ENCODE measurements around the gene UBR4. TPM values are rescaled to one million over a fixed set of nuclear protein-coding genes. Genes with fewer than 3 reads are reported as not detected.
A peak's percentile ranks its signal among the peaks of the same experiment; 100 is the strongest.

UBR4 gene
- total RNA-seq, 4 donors from 2014 or later, result 140 to 418 (median 223) TPM

GRCh38 chr1:19079541-19080472 lies 130.3 kb downstream of the UBR4 start:
- Histone ChIP-seq H3K27me3 (no peaks in the 10 kb centered on the region), H3K4me3 (no peak overlapping the region), H3K36me3 (peaks cover 0 to 66% (median 16%) of the 10 kb centered on the region in 4 donors), H3K4me1 (peaks cover 6 to 38% (median 23%) of the 10 kb centered on the region in 4 donors), H3K9me3 (no peaks in the 10 kb centered on the region), H3K27ac (peak overlapping the region in 1 of 4 donors; percentile 11)
- in situ Hi-C loops (cut with MboI; ENCODE audit: low pct_ligation_motif_present in 1 of 4, low pct_unique_long_range_greater_than_20kb in 1 of 4, low sequenced_read_pairs in 3 of 4) (no loop called here), intact Hi-C loops (cut with DNase I; ENCODE audit: low total_unique reads) (no loop called here)
- 73% methylated on average over 16 of the region's 16 CpGs; no CpG with 5 or more reads in 1 of the 2 donors for WGBS, 2 donors (ENCODE audit: low coverage in 1 of 2)
- TF ChIP-seq POLR2A (IDR thresholded peaks at IDR 0.05), result no peak
- no peak for TF ChIP-seq POLR2AphosphoS5 (IDR thresholded peaks at IDR 0.05)
- TF ChIP-seq EP300 (IDR thresholded peaks at IDR 0.05; ENCODE audit: low read depth), result no peak
- TF ChIP-seq CTCF (IDR thresholded peaks at IDR 0.05), result no peak
- DNase-seq, result no peak

- no peak overlapping the region for H3K27ac ChIP-seq
- DNase-seq, result no peak
- H3K4me3 ChIP-seq, result no peak overlapping the region
- no peaks in the 10 kb centered on the region for H3K9me3 ChIP-seq
- WGBS, 2 donors (ENCODE audit: low coverage in 1 of 2), result 80 to 95% methylated on average over 1 to 4 of the region's 4 CpGs
- H3K27me3 ChIP-seq, result no peaks in the 10 kb centered on the region
- peaks cover 0 to 59% (median 12%) of the 10 kb centered on the region in 4 donors for H3K36me3 ChIP-seq
- intact Hi-C loops (cut with DNase I; ENCODE audit: low total_unique reads), result no loop called here
- no peak for TF ChIP-seq EP300 (IDR thresholded peaks at IDR 0.05; ENCODE audit: low read depth)
- no peak for TF ChIP-seq POLR2A (IDR thresholded peaks at IDR 0.05)
- TF ChIP-seq CTCF (IDR thresholded peaks at IDR 0.05), result no peak
- H3K4me1 ChIP-seq, result peaks cover 14 to 51% (median 35%) of the 10 kb centered on the region in 4 donors
- in situ Hi-C loops (cut with MboI; ENCODE audit: low pct_ligation_motif_present in 1 of 4, low pct_unique_long_range_greater_than_20kb in 1 of 4, low sequenced_read_pairs in 3 of 4), result no loop called here
Observed at GRCh38 chr1:19078536-19078935, 131.5 kb downstream of the UBR4 start.

- no peak overlapping the region for H3K4me3 ChIP-seq
- peaks cover 19 to 61% (median 49%) of the 10 kb centered on the region in 4 donors for H3K4me1 ChIP-seq
- WGBS, 2 donors (ENCODE audit: low coverage in 1 of 2), result 92 to 96% methylated on average over 4 to 20 of the region's 20 CpGs
- no peaks in the 10 kb centered on the region for H3K27me3 ChIP-seq
- no peak overlapping the region for H3K27ac ChIP-seq
- H3K9me3 ChIP-seq, result no peaks in the 10 kb centered on the region
- intact Hi-C loops (cut with DNase I; ENCODE audit: low total_unique reads) (no loop called here), in situ Hi-C loops (cut with MboI; ENCODE audit: low pct_ligation_motif_present in 1 of 4, low pct_unique_long_range_greater_than_20kb in 1 of 4, low sequenced_read_pairs in 3 of 4) (no loop called here)
- no peak for DNase-seq
- no peak for TF ChIP-seq POLR2AphosphoS5 (IDR thresholded peaks at IDR 0.05)
- TF ChIP-seq CTCF (IDR thresholded peaks at IDR 0.05), result no peak
- TF ChIP-seq POLR2A (IDR thresholded peaks at IDR 0.05), result no peak
- TF ChIP-seq EP300 (IDR thresholded peaks at IDR 0.05; ENCODE audit: low read depth), result no peak
- peaks cover 0 to 48% (median 8%) of the 10 kb centered on the region in 4 donors for H3K36me3 ChIP-seq
Observed at GRCh38 chr1:19076841-19077616, 133.0 kb downstream of the UBR4 start.

All from transverse colon (tissue), 4 donors.